H1 (cell line): ENCODE data around the gene STARD8. TPM values are rescaled to one million over a fixed set of nuclear protein-coding genes. Genes with fewer than 3 reads are reported as not detected.

Source experiments
- CHD1 ChIP-seq: IDR thresholded peaks from 2 replicates; pipeline ENCODE4 v1.6.1; 2012; ENCODE audit warnings: low read depth, low read length, improper control_type of control experiment
- CHD7 ChIP-seq: fragments of 300-600 bp; sonication (generic); IDR thresholded peaks from 2 replicates; pipeline ENCODE4 v1.7.1; 2012; ENCODE audit warnings: low read length, moderate library complexity, mild to moderate bottlenecking, inconsistent platforms; ENCODE audit not compliant: insufficient replicate concordance
- CTBP2 ChIP-seq: IDR thresholded peaks from 2 replicates; pipeline ENCODE4 v1.7.0; 2011; ENCODE audit warnings: borderline replicate concordance, mild to moderate bottlenecking, moderate library complexity, mixed read lengths, low read length; ENCODE audit not compliant: insufficient read depth, insufficient read length
- POLR2AphosphoS5 ChIP-seq: IDR thresholded peaks from 2 replicates; pipeline ENCODE4 v1.6.1; 2011; ENCODE audit warnings: low read depth, low read length
- USF2 ChIP-seq: IDR thresholded peaks from 2 replicates; pipeline ENCODE4 v1.6.1; 2011; ENCODE audit warnings: low read length, improper control_type of control experiment
- polyA plus RNA-seq, 7 experiments: library from polyadenylated mRNA; depleted of rRNA in 3 of 7; stranded (reverse) in 5 of 7; unstranded in 2 of 7; fragments of >200 nt in 5 of 7; fragments of 200-250 nt in 2 of 7; gene quantifications; 1 replicate in 5 of 7; 2 replicates in 1 of 7; 4 replicates in 1 of 7; pipeline versions ENCODE4 v1.2.1 to v1.2.3, GENCODE V29; 2011 to 2013; ENCODE audit warnings: missing spikeins in 2 of 7, mixed read lengths in 2 of 7
- total RNA-seq: library from RNA; stranded (reverse); fragmentation: NEBNext Ultra II Directional; extraction: Animal tissue kit (Norgen Biotek cat#: 25700); gene quantifications from 2 replicates; pipeline ENCODE4 v1.2.1, GENCODE V29; 2021

The STARD8 gene
- total and polyA plus RNA-seq, 2 of the 8 experiments (the other 6 are each of a cell fraction or from before 2014, with no cell fraction given) = 1.8 to 3.8 TPM

- TF ChIP-seq CHD7 = no peak
- TF ChIP-seq CHD1 = no peak
- TF ChIP-seq USF2 = no peak
- no peak for TF ChIP-seq CTBP2
- TF ChIP-seq POLR2AphosphoS5 = no peak
Observed at GRCh38 chrX:68721546-68721945, 74.1 kb downstream of the STARD8 start (continued).
